ENCODE measurements around the gene MAP4K4. TPM values are rescaled to one million over a fixed set of nuclear protein-coding genes. Genes with fewer than 3 reads are reported as not detected.

MAP4K4 gene
- total and polyA plus RNA-seq, 2 of the 13 experiments (the other 11 are each of a cell fraction or from before 2014, with no cell fraction given) = 105 to 264 TPM

GRCh38 chr2:101809698-101810097, 112.2 kb downstream of the MAP4K4 start:
- no peak for ATAC-seq

DNA sequence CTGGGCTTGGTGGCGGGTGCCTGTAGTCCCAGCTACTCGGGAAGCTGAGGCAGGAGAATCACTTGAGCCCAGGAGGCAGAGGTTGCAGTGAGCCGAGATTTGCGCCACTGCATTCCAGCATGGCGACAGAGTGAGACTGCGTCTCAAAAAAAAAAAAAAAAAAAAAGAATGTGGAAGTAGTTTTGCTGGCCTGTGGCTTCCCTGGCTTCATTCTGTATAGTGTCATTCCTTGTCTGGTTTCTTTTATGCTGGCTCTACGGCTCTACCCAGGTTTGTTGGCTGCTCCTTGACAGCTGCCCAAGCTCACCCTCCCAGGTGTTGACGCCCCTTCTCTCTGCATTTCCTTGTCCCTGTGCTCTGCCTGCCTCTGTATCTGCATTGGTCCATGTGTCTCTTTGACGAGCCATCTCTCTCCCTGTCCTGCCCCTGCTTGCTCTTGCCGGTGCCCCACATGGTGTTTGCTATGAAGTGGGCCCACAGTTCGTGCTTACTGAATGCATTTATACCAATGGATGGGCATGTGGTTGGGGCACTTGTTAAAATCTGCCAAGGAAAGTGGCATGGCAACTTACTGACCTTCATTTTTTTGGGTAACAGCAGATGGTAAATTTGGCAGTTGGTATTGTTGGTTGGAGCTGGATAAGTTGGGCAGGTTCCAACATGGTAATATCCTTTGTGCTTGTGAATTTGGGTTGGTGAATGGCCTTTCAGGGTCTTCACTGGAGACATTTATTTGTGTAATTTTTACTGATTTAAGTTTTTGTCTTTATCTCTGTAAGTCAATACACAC, 113.9 kb downstream of the MAP4K4 start:
- Histone ChIP-seq H3K27me3 (ENCODE audit: control insufficient read depth in 1 of 2, insufficient read depth in 2 of 2, low read length in 2 of 2) (no peaks in the 10 kb centered on the region), H3K9ac (ENCODE audit: insufficient read depth, low read depth, low read length) (no peak overlapping the region), H3K79me2 (ENCODE audit: insufficient read depth, low read length) (peaks cover 95% of the 10 kb centered on the region), H2AFZ (ENCODE audit: low read length) (no peak overlapping the region), H3K9me3 (ENCODE audit: low read length) (no peaks in the 10 kb centered on the region), H4K20me1 (ENCODE audit: insufficient read depth, low read length) (peaks cover 65% of the 10 kb centered on the region), H3K4me2 (ENCODE audit: low read depth, low read length) (no peak overlapping the region), H3K27ac (ENCODE audit: extremely low read length, insufficient read depth, low read length) (no peak overlapping the region), H3K4me1 (ENCODE audit: insufficient read depth, low read length) (peaks cover 54% of the 10 kb centered on the region), H3K4me3 (replicated peaks in 1 of 3; ENCODE audit: insufficient read depth in 1 of 3, low read depth in 2 of 3, low read length in 3 of 3) (no peak overlapping the region), H3K36me3 (replicated peaks in 1 of 2; ENCODE audit: control insufficient read depth in 1 of 2, insufficient read depth in 2 of 2, low read length in 2 of 2) (peaks cover 6 to 25% of the 10 kb centered on the region in 2 experiments)
- ATAC-seq (no peak; the same call in 2 of the 3 replicates), FAIRE-seq (no peak), DNase-seq (ENCODE audit: low spot score) (no peak)
- 95% methylated on average over 11 of the region's 11 CpGs for WGBS (ENCODE audit: low lambda C conversion rate)
- peak; percentile 84 for TF ChIP-seq RBM22 (optimal IDR thresholded peaks at IDR 0.05; ENCODE audit: low read length)
- TF ChIP-seq NAIF1 (CRISPR knock-in tag; IDR thresholded peaks at IDR 0.05; ENCODE audit: borderline replicate concordance) = no peak
- intact Hi-C loops (cut with micrococcal nuclease; ENCODE audit: unreplicated experiment) = no loop called here
- BruUV-seq (replicated peaks) = no TSS peak
- POLR2A ChIA-PET = no interaction called here
- CTCF ChIA-PET (ENCODE audit: low intra/inter-chr PET ratio, low total read pairs) = no interaction called here
- in situ Hi-C loops (cut with HindIII; ENCODE audit: extremely low pct_ligation_motif_present, low pct_unique_long_range_greater_than_20kb) = no loop called here

More at GRCh38 chr2:101809698-101810097, 112.2 kb downstream of the MAP4K4 start:
- H4K20me1 ChIP-seq (ENCODE audit: insufficient read depth, low read length) = peaks cover 61% of the 10 kb centered on the region
- no peak overlapping the region for H3K4me2 ChIP-seq (ENCODE audit: low read depth, low read length)
- peaks cover 9 to 30% of the 10 kb centered on the region in 2 experiments for H3K36me3 ChIP-seq (replicated peaks in 1 of 2; ENCODE audit: control insufficient read depth in 1 of 2, insufficient read depth in 2 of 2, low read length in 2 of 2)
- H3K9ac ChIP-seq (ENCODE audit: insufficient read depth, low read depth, low read length) = no peak overlapping the region
- H3K27me3 ChIP-seq (ENCODE audit: control insufficient read depth in 1 of 2, insufficient read depth in 2 of 2, low read length in 2 of 2) = no peaks in the 10 kb centered on the region
- in situ Hi-C loops (cut with HindIII; ENCODE audit: extremely low pct_ligation_motif_present, low pct_unique_long_range_greater_than_20kb) (no loop called here), intact Hi-C loops (cut with micrococcal nuclease; ENCODE audit: unreplicated experiment) (no loop called here)
- DNase-seq (ENCODE audit: low spot score) (no peak), FAIRE-seq (no peak)
- POLR2A ChIA-PET = no interaction called here
- H2AFZ ChIP-seq (ENCODE audit: low read length) = no peak overlapping the region
- H3K4me1 ChIP-seq (ENCODE audit: insufficient read depth, low read length) = peaks cover 51% of the 10 kb centered on the region
- no peak overlapping the region for H3K4me3 ChIP-seq (replicated peaks in 1 of 3; ENCODE audit: insufficient read depth in 1 of 3, low read depth in 2 of 3, low read length in 3 of 3)
- H3K9me3 ChIP-seq (ENCODE audit: low read length) = no peaks in the 10 kb centered on the region
- peaks cover 93% of the 10 kb centered on the region for H3K79me2 ChIP-seq (ENCODE audit: insufficient read depth, low read length)
- CTCF ChIA-PET (ENCODE audit: low intra/inter-chr PET ratio, low total read pairs) = no interaction called here
- peak; percentile 71 for TF ChIP-seq RBM22 (optimal IDR thresholded peaks at IDR 0.05; ENCODE audit: low read length)
- TF ChIP-seq, protein P1, sequence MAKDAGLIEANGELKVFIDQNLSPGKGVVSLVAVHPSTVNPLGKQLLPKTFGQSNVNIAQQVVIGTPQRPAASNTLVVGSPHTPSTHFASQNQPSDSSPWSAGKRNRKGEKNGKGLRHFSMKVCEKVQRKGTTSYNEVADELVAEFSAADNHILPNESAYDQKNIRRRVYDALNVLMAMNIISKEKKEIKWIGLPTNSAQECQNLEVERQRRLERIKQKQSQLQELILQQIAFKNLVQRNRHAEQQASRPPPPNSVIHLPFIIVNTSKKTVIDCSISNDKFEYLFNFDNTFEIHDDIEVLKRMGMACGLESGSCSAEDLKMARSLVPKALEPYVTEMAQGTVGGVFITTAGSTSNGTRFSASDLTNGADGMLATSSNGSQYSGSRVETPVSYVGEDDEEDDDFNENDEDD (CRISPR knock-in tag; IDR thresholded peaks at IDR 0.05; ENCODE audit: borderline replicate concordance) = no peak
- no peak overlapping the region for H3K27ac ChIP-seq (ENCODE audit: extremely low read length, insufficient read depth, low read length)
- BruUV-seq (replicated peaks) = no TSS peak
